DMS53 treated with DMSO at 0.1 percent for 48 hours (cell line): ENCODE measurements around the gene RTL10.

Experiments used
- DNase-seq: peaks from one replicate; lab custom pipeline; 2025; ENCODE audit not compliant: unreplicated experiment; lab: John Stamatoyannopoulos, UW

The RTL10 gene

GRCh38 chr22:19825904-19826618 lies 28.6 kb downstream of the RTL10 start:
- DNase-seq: no peak

GRCh38 chr22:19824926-19825339 lies 29.7 kb downstream of the RTL10 start:
- no peak for DNase-seq

- no peak for DNase-seq
These were observed 30.3 kb downstream of the RTL10 start for GRCh38 chr22:19824212-19824925.

- no peak for DNase-seq
These were observed 30.8 kb downstream of the RTL10 start for GRCh38 chr22:19823902-19824211.

GRCh38 chr22:19823191-19823901 lies 31.3 kb downstream of the RTL10 start:
- DNase-seq: no peak

GRCh38 chr22:19822301-19823117 lies 32.2 kb downstream of the RTL10 start:
- no peak for DNase-seq

GRCh38 chr22:19821523-19822300 lies 33.0 kb downstream of the RTL10 start:
- DNase-seq: no peak

- DNase-seq: no peak
These were observed 33.7 kb downstream of the RTL10 start for GRCh38 chr22:19820880-19821522.

- DNase-seq: no peak
These were observed 34.5 kb downstream of the RTL10 start for GRCh38 chr22:19819911-19820879.

- no peak for DNase-seq
These were observed 35.3 kb downstream of the RTL10 start for GRCh38 chr22:19819208-19819910.

GRCh38 chr22:19818324-19819207 lies 36.1 kb downstream of the RTL10 start:
- DNase-seq: no peak

GRCh38 chr22:19816372-19817119 lies 38.1 kb downstream of the RTL10 start:
- DNase-seq: no peak

- no peak for DNase-seq
These were observed 38.8 kb downstream of the RTL10 start for GRCh38 chr22:19815823-19816290.

- no peak for DNase-seq
These were observed 39.4 kb downstream of the RTL10 start for GRCh38 chr22:19815093-19815822.

- DNase-seq: no peak
These were observed 40.2 kb downstream of the RTL10 start for GRCh38 chr22:19814428-19814827.

GRCh38 chr22:19812910-19813309 lies 41.8 kb downstream of the RTL10 start:
- DNase-seq: no peak
